GM08714 (cell line): ENCODE results near the gene BBLN.

Source experiments
- H3K4me3 ChIP-seq: fragments of 200-500 bp; sonication (Bioruptor generic); 2 replicates; pipeline ENCODE4 v1.5.1; 2014; ENCODE audit warnings: mild to moderate bottlenecking, low read length, inconsistent platforms
- ZNF274 ChIP-seq: IDR thresholded peaks from 2 replicates; pipeline ENCODE4 v1.6.1; 2012; ENCODE audit warnings: mild to moderate bottlenecking, low read depth, low read length

BBLN gene

GRCh38 chr9:128182893-128183588 is 23.0 kb downstream of the BBLN start:
- no peak overlapping the region for H3K4me3 ChIP-seq
- no peak for TF ChIP-seq ZNF274

- TF ChIP-seq ZNF274 = no peak
- H3K4me3 ChIP-seq = no peak overlapping the region
Measured at GRCh38 chr9:128185979-128186965, 26.2 kb downstream of the BBLN start.

- no peak overlapping the region for H3K4me3 ChIP-seq
Measured at GRCh38 chr9:128187361-128187760, 27.3 kb downstream of the BBLN start.

GRCh38 chr9:128188209-128188608 is 28.1 kb downstream of the BBLN start:
- no peak for TF ChIP-seq ZNF274
- no peak overlapping the region for H3K4me3 ChIP-seq

More at GRCh38 chr9:128187361-128187760, 27.3 kb downstream of the BBLN start:
- TF ChIP-seq ZNF274 = no peak

GRCh38 chr9:128190013-128190412 is 29.9 kb downstream of the BBLN start:
- TF ChIP-seq ZNF274 = no peak
- no peak overlapping the region for H3K4me3 ChIP-seq

- H3K4me3 ChIP-seq = peak overlapping the region; percentile 59; the same call in 1 of the 2 replicates
- no peak for TF ChIP-seq ZNF274
Measured at GRCh38 chr9:128190516-128191405, 30.7 kb downstream of the BBLN start.

- no peak for TF ChIP-seq ZNF274
Measured at GRCh38 chr9:128191406-128192046, 31.5 kb downstream of the BBLN start, which contains the start of gene CIZ1. Gene CIZ1 (minus strand): TSS chr9:128191572. CDS start chr9:128190857, 715 bp downstream.

GRCh38 chr9:128192601-128193371 is 32.7 kb downstream of the BBLN start:
- no peak for TF ChIP-seq ZNF274
- H3K4me3 ChIP-seq = peak overlapping the region; percentile 59; the same call in 1 of the 2 replicates

More at GRCh38 chr9:128191406-128192046, 31.5 kb downstream of the BBLN start, which contains the start of gene CIZ1:
- H3K4me3 ChIP-seq = peak within 1 kb of the TSS; percentile 59

GRCh38 chr9:128193469-128194096 is 33.5 kb downstream of the BBLN start:
- no peak overlapping the region for H3K4me3 ChIP-seq
- TF ChIP-seq ZNF274 = no peak

GRCh38 chr9:128201441-128202369 is 41.6 kb downstream of the BBLN start:
- no peak for TF ChIP-seq ZNF274
- H3K4me3 ChIP-seq = no peak overlapping the region

GRCh38 chr9:128202648-128203023 is 42.6 kb downstream of the BBLN start:
- no peak overlapping the region for H3K4me3 ChIP-seq
- no peak for TF ChIP-seq ZNF274
